Measurements from ENCODE around the gene CHST8. TPM values are rescaled to one million over a fixed set of nuclear protein-coding genes. Genes with fewer than 3 reads are reported as not detected.

Gene CHST8
- total RNA-seq, 4 donors from 2014 or later = 0.66 TPM; not detected in 3

DNA sequence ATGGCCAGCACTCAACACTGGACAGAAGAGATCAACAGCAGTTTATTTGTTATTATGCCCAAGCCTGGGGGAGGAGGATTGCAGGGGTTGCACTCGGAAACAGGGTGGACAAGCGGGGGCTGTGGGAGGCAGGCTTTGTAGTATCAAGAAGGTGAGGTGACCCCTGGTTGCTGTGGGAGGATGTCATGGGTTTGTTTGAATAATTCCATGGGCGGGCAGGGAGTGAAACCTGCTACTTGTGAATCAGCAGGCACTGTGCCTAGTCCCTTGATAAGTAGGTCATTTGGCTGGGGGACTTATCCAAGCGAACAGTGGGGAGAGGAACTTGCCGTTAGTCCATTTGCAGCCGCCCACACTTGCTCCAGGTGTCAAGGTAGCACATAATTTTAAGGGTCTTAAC, 90.5 kb downstream of the CHST8 start:
- no peak overlapping the region for H3K27ac ChIP-seq (replicated peaks in 1 of 4)
- peaks cover 0 to 20% (median 0%) of the 10 kb centered on the region in 4 donors for H3K27me3 ChIP-seq
- DNase-seq (ENCODE audit: extremely low spot score) = no peak
- WGBS = 61% methylated on average over 6 of the region's 6 CpGs
- intact Hi-C loops (cut with DNase I) = no loop called here
- H3K4me1 ChIP-seq = no peaks in the 10 kb centered on the region
- no peak for TF ChIP-seq EP300 (IDR thresholded peaks at IDR 0.05)
- TF ChIP-seq, protein P1, sequence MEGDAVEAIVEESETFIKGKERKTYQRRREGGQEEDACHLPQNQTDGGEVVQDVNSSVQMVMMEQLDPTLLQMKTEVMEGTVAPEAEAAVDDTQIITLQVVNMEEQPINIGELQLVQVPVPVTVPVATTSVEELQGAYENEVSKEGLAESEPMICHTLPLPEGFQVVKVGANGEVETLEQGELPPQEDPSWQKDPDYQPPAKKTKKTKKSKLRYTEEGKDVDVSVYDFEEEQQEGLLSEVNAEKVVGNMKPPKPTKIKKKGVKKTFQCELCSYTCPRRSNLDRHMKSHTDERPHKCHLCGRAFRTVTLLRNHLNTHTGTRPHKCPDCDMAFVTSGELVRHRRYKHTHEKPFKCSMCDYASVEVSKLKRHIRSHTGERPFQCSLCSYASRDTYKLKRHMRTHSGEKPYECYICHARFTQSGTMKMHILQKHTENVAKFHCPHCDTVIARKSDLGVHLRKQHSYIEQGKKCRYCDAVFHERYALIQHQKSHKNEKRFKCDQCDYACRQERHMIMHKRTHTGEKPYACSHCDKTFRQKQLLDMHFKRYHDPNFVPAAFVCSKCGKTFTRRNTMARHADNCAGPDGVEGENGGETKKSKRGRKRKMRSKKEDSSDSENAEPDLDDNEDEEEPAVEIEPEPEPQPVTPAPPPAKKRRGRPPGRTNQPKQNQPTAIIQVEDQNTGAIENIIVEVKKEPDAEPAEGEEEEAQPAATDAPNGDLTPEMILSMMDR (IDR thresholded peaks at IDR 0.05) = no peak
- no peak for TF ChIP-seq POLR2AphosphoS5 (IDR thresholded peaks at IDR 0.05)
- TF ChIP-seq POLR2A (IDR thresholded peaks at IDR 0.05; ENCODE audit: low read depth) = no peak
- H3K9me3 ChIP-seq = peaks cover 0 to 37% (median 8%) of the 10 kb centered on the region in 4 donors
- no peaks in the 10 kb centered on the region for H3K36me3 ChIP-seq
- H3K4me3 ChIP-seq = no peak overlapping the region

DNA sequence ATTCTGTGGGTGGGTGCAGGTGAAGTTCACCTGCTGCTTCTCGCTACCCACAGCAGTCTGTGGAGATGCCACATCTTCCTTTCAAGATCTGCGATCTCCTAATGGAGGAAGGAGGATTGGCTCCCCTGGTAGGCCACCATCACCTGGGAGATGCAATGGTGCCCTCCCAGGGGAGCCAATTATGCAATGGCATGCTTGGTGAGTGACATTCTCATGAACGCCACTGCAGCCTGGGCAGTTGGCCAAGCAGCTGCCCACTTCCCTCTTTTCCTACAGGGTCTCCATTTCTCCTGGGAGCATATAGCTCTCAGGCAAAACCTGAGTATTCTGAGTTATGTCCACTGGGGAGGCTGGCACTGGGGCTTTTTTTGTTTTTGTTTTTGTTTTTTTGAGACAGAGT, 91.4 kb downstream of the CHST8 start:
- WGBS = 74% methylated on average over 3 of the region's 3 CpGs
- intact Hi-C loops (cut with DNase I) = no loop called here
- Histone ChIP-seq H3K9me3 (peaks cover 0 to 37% (median 8%) of the 10 kb centered on the region in 4 donors), H3K27me3 (peaks cover 0 to 20% (median 0%) of the 10 kb centered on the region in 4 donors), H3K4me3 (no peak overlapping the region), H3K4me1 (no peaks in the 10 kb centered on the region), H3K27ac (replicated peaks in 1 of 4) (no peak overlapping the region), H3K36me3 (no peaks in the 10 kb centered on the region)
- TF ChIP-seq, protein P1 (IDR thresholded peaks at IDR 0.05) = no peak
- TF ChIP-seq EP300 (IDR thresholded peaks at IDR 0.05) (no peak), POLR2AphosphoS5 (IDR thresholded peaks at IDR 0.05) (no peak), POLR2A (IDR thresholded peaks at IDR 0.05; ENCODE audit: low read depth) (no peak)
- no peak for DNase-seq (ENCODE audit: extremely low spot score)

DNA sequence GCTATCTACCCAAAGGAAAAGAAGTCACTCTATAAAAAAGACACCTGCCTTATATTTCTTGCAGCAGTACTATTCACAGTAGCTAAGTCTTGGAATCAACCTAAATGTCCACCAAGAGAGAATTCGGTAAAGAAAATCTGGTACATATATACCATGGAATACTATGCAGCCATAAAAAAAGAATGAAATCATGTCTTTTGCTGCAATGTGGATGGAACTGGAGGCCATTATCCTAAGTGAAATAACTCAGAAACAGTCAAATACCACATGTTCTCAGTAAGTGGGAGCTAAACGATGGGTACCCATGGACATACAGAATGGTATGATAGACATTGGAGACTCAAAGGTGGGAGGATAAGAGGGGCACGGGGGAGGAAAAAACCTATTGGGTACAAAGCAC, 92.4 kb downstream of the CHST8 start:
- TF ChIP-seq, protein P1 (IDR thresholded peaks at IDR 0.05) = no peak
- no peak for TF ChIP-seq POLR2A (IDR thresholded peaks at IDR 0.05; ENCODE audit: low read depth)
- TF ChIP-seq POLR2AphosphoS5 (IDR thresholded peaks at IDR 0.05) = no peak
- TF ChIP-seq EP300 (IDR thresholded peaks at IDR 0.05) = no peak
- intact Hi-C loops (cut with DNase I) = no loop called here
- WGBS = 93% methylated on average over 3 of the region's 3 CpGs
- peaks cover 0 to 35% (median 8%) of the 10 kb centered on the region in 4 donors for H3K9me3 ChIP-seq
- peaks cover 0 to 26% (median 0%) of the 10 kb centered on the region in 4 donors for H3K27me3 ChIP-seq
- H3K27ac ChIP-seq (replicated peaks in 1 of 4) = no peak overlapping the region
- DNase-seq (ENCODE audit: extremely low spot score) = no peak
- no peaks in the 10 kb centered on the region for H3K36me3 ChIP-seq
- no peaks in the 10 kb centered on the region for H3K4me1 ChIP-seq
- no peak overlapping the region for H3K4me3 ChIP-seq

DNA sequence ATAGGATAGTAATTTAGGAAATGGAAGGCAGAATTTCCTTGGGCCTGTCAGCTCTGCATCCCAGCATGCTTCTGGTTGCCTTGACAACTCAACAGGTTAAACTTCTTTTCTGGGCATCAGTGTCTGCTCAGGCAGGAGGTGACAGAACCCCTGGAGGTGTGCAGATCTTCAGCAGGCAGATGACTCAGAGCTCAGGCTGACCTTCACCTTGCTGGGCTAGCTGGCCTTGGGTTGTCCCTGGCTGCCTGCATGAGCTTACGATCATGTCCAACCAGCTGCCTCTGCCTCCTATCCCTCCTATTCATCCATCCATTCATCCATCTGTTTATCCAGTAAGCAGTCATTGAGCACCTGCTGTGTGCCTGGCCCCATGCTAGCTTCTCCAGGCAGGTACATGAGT, 93.7 kb downstream of the CHST8 start:
- WGBS = 80% methylated on average over 1 of the region's 1 CpG
- Histone ChIP-seq H3K36me3 (no peaks in the 10 kb centered on the region), H3K27me3 (peaks cover 0 to 38% (median 0%) of the 10 kb centered on the region in 4 donors), H3K9me3 (peaks cover 0 to 23% (median 2%) of the 10 kb centered on the region in 4 donors), H3K4me1 (no peaks in the 10 kb centered on the region), H3K4me3 (no peak overlapping the region), H3K27ac (replicated peaks in 1 of 4) (no peak overlapping the region)
- intact Hi-C loops (cut with DNase I) = no loop called here
- TF ChIP-seq EP300 (IDR thresholded peaks at IDR 0.05) (no peak), POLR2AphosphoS5 (IDR thresholded peaks at IDR 0.05) (no peak), POLR2A (IDR thresholded peaks at IDR 0.05; ENCODE audit: low read depth) (no peak)
- TF ChIP-seq, protein P1 (IDR thresholded peaks at IDR 0.05) = no peak
- DNase-seq (ENCODE audit: extremely low spot score) = no peak

DNA sequence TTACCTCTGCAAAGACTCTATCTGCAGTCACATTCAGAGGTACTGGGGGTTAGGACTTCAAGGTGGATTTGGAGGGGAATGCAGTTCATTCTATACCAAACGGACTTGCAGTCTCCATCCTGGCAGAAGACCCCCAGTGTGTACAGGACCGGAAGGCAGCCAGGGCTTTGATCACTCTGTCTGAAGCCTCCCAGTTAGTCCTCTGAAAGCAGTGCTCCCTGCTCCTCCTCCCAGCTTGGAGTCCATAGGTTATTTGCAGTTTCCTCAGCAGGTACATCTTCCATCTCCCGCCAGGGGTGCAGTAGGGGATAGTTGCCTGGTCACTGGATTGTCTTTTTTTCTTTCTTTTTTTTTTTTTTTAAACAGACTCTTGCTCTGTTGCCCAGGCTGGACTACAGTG, 96.1 kb downstream of the CHST8 start:
- Histone ChIP-seq H3K27ac (replicated peaks in 1 of 4) (no peak overlapping the region), H3K4me1 (no peaks in the 10 kb centered on the region), H3K27me3 (peaks cover 0 to 47% (median 0%) of the 10 kb centered on the region in 4 donors), H3K4me3 (no peak overlapping the region), H3K36me3 (no peaks in the 10 kb centered on the region), H3K9me3 (peaks cover 0 to 22% (median 2%) of the 10 kb centered on the region in 4 donors)
- no peak for DNase-seq (ENCODE audit: extremely low spot score)
- TF ChIP-seq POLR2AphosphoS5 (IDR thresholded peaks at IDR 0.05) = no peak
- TF ChIP-seq, protein P1 (IDR thresholded peaks at IDR 0.05) = no peak
- no peak for TF ChIP-seq EP300 (IDR thresholded peaks at IDR 0.05)
- TF ChIP-seq POLR2A (IDR thresholded peaks at IDR 0.05; ENCODE audit: low read depth) = no peak
- intact Hi-C loops (cut with DNase I) = no loop called here
- 71% methylated on average over 3 of the region's 3 CpGs for WGBS
